Thoracic aorta (tissue), 2 donors: ENCODE data around the gene CLEC3B. TPM values are rescaled to one million over a fixed set of nuclear protein-coding genes. Genes with fewer than 3 reads are reported as not detected.

ENCODE experiments used
- ATAC-seq: fragments of 150-250 bp; one replicate; pipeline ENCODE4 v1.8.0; 2017; ENCODE audit warnings: low read depth; ENCODE audit not compliant: insufficient number of reproducible peaks, low FRiP score
- DNase-seq: peaks from one replicate; pipeline ENCODE4 v3.0.0-alpha.2; 2020; ENCODE audit warnings: low spot score
- H3K27ac ChIP-seq, 2 donors: fragments of 200-600 bp; sonication (generic); 1 replicate in 1 of 2; 2 replicates in 1 of 2; pipeline ENCODE4 v1.5.1; 2016; ENCODE audit warnings: mild to moderate bottlenecking in 2 of 2, moderate library complexity in 2 of 2
- H3K27me3 ChIP-seq: fragments of 200-600 bp; sonication (generic); replicated peaks from 2 replicates; pipeline ENCODE4 v1.6.0; 2016; ENCODE audit warnings: mild to moderate bottlenecking; ENCODE audit not compliant: insufficient read depth
- H3K36me3 ChIP-seq: fragments of 200-600 bp; sonication (generic); one replicate; pipeline ENCODE4 v1.5.1; 2016
- H3K4me1 ChIP-seq, 2 donors: fragments of 200-600 bp; sonication (generic); 1 replicate in 1 of 2; 2 replicates in 1 of 2; pipeline versions ENCODE4 v1.5.1 to v1.6.0; 2016; ENCODE audit warnings: low read depth in 2 of 2, mild to moderate bottlenecking in 1 of 2; ENCODE audit not compliant: control insufficient read depth in 1 of 2
- H3K4me3 ChIP-seq: fragments of 200-600 bp; sonication (generic); 2 replicates; pipeline ENCODE4 v1.5.1; 2016; ENCODE audit warnings: mild to moderate bottlenecking
- H3K9me3 ChIP-seq: fragments of 200-600 bp; sonication (generic); 2 replicates; pipeline ENCODE4 v1.5.1; 2016
- CTCF ChIP-seq: fragments of 200-600 bp; sonication (generic); IDR thresholded peaks from one replicate; pipeline ENCODE4 v1.5.1; 2019; ENCODE audit warnings: antibody characterized with exemption
- total RNA-seq, 2 donors: library from RNA; depleted of rRNA; stranded (reverse); fragments of >200 nt; gene quantifications; one replicate each; pipeline versions ENCODE4 v1.1.0 to v1.2.3, GENCODE V29; 2016

The CLEC3B gene
- total RNA-seq, 2 donors from 2014 or later: 96.6 to 202 TPM

DNA sequence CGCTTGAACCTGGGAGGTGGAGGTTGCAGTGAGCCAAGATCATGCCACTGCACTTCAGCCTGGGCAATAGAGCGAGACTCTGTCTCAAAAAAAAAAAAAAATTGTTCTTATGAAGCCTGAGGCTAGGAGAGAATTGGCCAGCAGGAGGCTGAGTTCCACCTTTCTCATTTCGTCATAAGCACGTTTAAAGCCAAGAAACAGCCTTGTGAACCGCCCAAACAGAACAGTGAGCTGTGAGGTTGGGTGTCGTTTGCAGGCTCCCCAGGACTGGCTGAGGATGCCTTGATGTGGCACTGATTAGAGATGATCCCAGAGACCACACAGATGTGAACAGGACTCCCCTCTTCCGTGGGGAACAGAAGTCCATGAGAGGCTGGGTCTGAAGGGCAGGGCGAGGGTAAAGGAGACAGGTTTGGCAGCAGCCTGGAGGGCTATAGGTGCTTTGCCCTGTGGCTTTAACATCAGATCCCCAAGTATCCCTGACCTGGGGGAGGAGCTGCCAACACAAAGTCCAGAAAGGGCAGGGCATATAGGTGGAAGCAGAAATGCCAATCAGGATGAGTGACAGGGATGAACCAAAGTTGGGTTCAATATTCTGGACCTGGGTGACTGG lies 52.9 kb downstream of the CLEC3B start:
- ATAC-seq: no peak
- H3K27ac ChIP-seq: no peak overlapping the region
- TF ChIP-seq CTCF: no peak
- peaks cover 10 to 15% of the 10 kb centered on the region in 2 donors for H3K4me1 ChIP-seq
- no peaks in the 10 kb centered on the region for H3K27me3 ChIP-seq
- no peak for DNase-seq
- no peak overlapping the region for H3K4me3 ChIP-seq
- no peaks in the 10 kb centered on the region for H3K36me3 ChIP-seq
- H3K9me3 ChIP-seq: no peaks in the 10 kb centered on the region

GRCh38 chr3:45079715-45080114 lies 53.6 kb downstream of the CLEC3B start:
- Histone ChIP-seq H3K4me1 (peaks cover 10 to 18% of the 10 kb centered on the region in 2 donors), H3K27ac (no peak overlapping the region), H3K9me3 (no peaks in the 10 kb centered on the region), H3K27me3 (no peaks in the 10 kb centered on the region), H3K36me3 (no peaks in the 10 kb centered on the region), H3K4me3 (no peak overlapping the region)
- TF ChIP-seq CTCF: no peak
- DNase-seq (no peak), ATAC-seq (no peak)

GRCh38 chr3:45080824-45081223 lies 54.7 kb downstream of the CLEC3B start:
- TF ChIP-seq CTCF: no peak

GRCh38 chr3:45081506-45082141 lies 55.5 kb downstream of the CLEC3B start:
- no peaks in the 10 kb centered on the region for H3K9me3 ChIP-seq
- no peak for TF ChIP-seq CTCF
- peak overlapping the region; percentile 26 to 32 for H3K27ac ChIP-seq
- H3K4me1 ChIP-seq: peaks cover 10 to 20% of the 10 kb centered on the region in 2 donors
- H3K36me3 ChIP-seq: no peaks in the 10 kb centered on the region
- no peak for ATAC-seq
- H3K4me3 ChIP-seq: no peak overlapping the region
- no peaks in the 10 kb centered on the region for H3K27me3 ChIP-seq
- DNase-seq: no peak

More at GRCh38 chr3:45080824-45081223, 54.7 kb downstream of the CLEC3B start:
- ATAC-seq (no peak), DNase-seq (no peak)
- Histone ChIP-seq H3K4me3 (no peak overlapping the region), H3K4me1 (peaks cover 10 to 19% of the 10 kb centered on the region in 2 donors), H3K27me3 (no peaks in the 10 kb centered on the region), H3K9me3 (no peaks in the 10 kb centered on the region), H3K27ac (no peak overlapping the region), H3K36me3 (no peaks in the 10 kb centered on the region)

- no peak for TF ChIP-seq CTCF
- Histone ChIP-seq H3K4me3 (no peak overlapping the region), H3K27ac (peak overlapping the region; percentile 26 to 32), H3K9me3 (no peaks in the 10 kb centered on the region), H3K27me3 (no peaks in the 10 kb centered on the region), H3K4me1 (peaks cover 10 to 25% of the 10 kb centered on the region in 2 donors), H3K36me3 (no peaks in the 10 kb centered on the region)
- DNase-seq (no peak), ATAC-seq (no peak)
Observed at GRCh38 chr3:45082142-45082538, 56.0 kb downstream of the CLEC3B start.
